Measurements from ENCODE around the gene SMIM35.

The SMIM35 gene

GRCh38 chr11:118054712-118055640 is 31.8 kb downstream of the SMIM35 start:
- Histone ChIP-seq H3K36me3 (ENCODE audit: control insufficient read depth, insufficient read depth, low read length) (no peaks in the 10 kb centered on the region), H3K4me3 (replicated peaks; ENCODE audit: low read depth, low read length) (no peak overlapping the region), H3K27me3 (replicated peaks; ENCODE audit: control insufficient read depth, insufficient read depth, low read length) (peaks cover 4% of the 10 kb centered on the region)
- DNase-seq (ENCODE audit: extremely low read depth, insufficient read length), result no peak
- TF ChIP-seq CTCF (IDR thresholded peaks at IDR 0.05; ENCODE audit: insufficient read depth, low read length, poor library complexity, severe bottlenecking), result no peak

- TF ChIP-seq CTCF (IDR thresholded peaks at IDR 0.05; ENCODE audit: insufficient read depth, low read length, poor library complexity, severe bottlenecking), result no peak
- Histone ChIP-seq H3K36me3 (ENCODE audit: control insufficient read depth, insufficient read depth, low read length) (no peaks in the 10 kb centered on the region), H3K4me3 (replicated peaks; ENCODE audit: low read depth, low read length) (no peak overlapping the region), H3K27me3 (replicated peaks; ENCODE audit: control insufficient read depth, insufficient read depth, low read length) (no peaks in the 10 kb centered on the region; the same call in 1 of the 2 replicates)
- DNase-seq (ENCODE audit: extremely low read depth, insufficient read length), result no peak
Observed at GRCh38 chr11:118052581-118053206, 34.1 kb downstream of the SMIM35 start.

GRCh38 chr11:118051611-118052461 is 34.9 kb downstream of the SMIM35 start:
- DNase-seq (ENCODE audit: extremely low read depth, insufficient read length), result peak; percentile 31
- Histone ChIP-seq H3K36me3 (ENCODE audit: control insufficient read depth, insufficient read depth, low read length) (no peaks in the 10 kb centered on the region), H3K4me3 (replicated peaks; ENCODE audit: low read depth, low read length) (no peak overlapping the region), H3K27me3 (replicated peaks; ENCODE audit: control insufficient read depth, insufficient read depth, low read length) (no peaks in the 10 kb centered on the region; the same call in 1 of the 2 replicates)
- TF ChIP-seq CTCF (IDR thresholded peaks at IDR 0.05; ENCODE audit: insufficient read depth, low read length, poor library complexity, severe bottlenecking), result no peak

- DNase-seq (ENCODE audit: extremely low read depth, insufficient read length), result no peak
- H3K27me3 ChIP-seq (replicated peaks; ENCODE audit: control insufficient read depth, insufficient read depth, low read length), result no peaks in the 10 kb centered on the region
- H3K4me3 ChIP-seq (replicated peaks; ENCODE audit: low read depth, low read length), result no peak overlapping the region
- no peaks in the 10 kb centered on the region for H3K36me3 ChIP-seq (ENCODE audit: control insufficient read depth, insufficient read depth, low read length)
- TF ChIP-seq CTCF (IDR thresholded peaks at IDR 0.05; ENCODE audit: insufficient read depth, low read length, poor library complexity, severe bottlenecking), result no peak
Observed at GRCh38 chr11:118051136-118051610, 35.6 kb downstream of the SMIM35 start.

GRCh38 chr11:118050208-118050891 is 36.4 kb downstream of the SMIM35 start:
- DNase-seq (ENCODE audit: extremely low read depth, insufficient read length), result no peak
- Histone ChIP-seq H3K36me3 (ENCODE audit: control insufficient read depth, insufficient read depth, low read length) (no peaks in the 10 kb centered on the region), H3K4me3 (replicated peaks; ENCODE audit: low read depth, low read length) (no peak overlapping the region), H3K27me3 (replicated peaks; ENCODE audit: control insufficient read depth, insufficient read depth, low read length) (no peaks in the 10 kb centered on the region)
- TF ChIP-seq CTCF (IDR thresholded peaks at IDR 0.05; ENCODE audit: insufficient read depth, low read length, poor library complexity, severe bottlenecking), result no peak

Data from GM06990 (cell line).